ENCODE data around the gene C1QTNF7.

Gene C1QTNF7

GRCh38 chr4:15405018-15405417 lies 22.8 kb upstream of the C1QTNF7 start:
- Histone ChIP-seq H3K9ac (0 out of 22 replicates have a peak overlapping the region, but pooled peaks of 1 of the 11 experiments have one; percentile 7), H3K4me3 (no peak overlapping the region), H3K27me3 (no peaks in the 10 kb centered on the region), H3K27ac (peak overlapping the region in 7 of 11 experiments; percentile 16 to 56 (median 44); a peak in 12 of 22 replicates), H3K4me2 (peak overlapping the region; percentile 34 to 72 (median 54); a peak in 21 of 22 replicates), H3K9me3 (replicated peaks in 1 of 11) (peaks cover 0 to 8% (median 0%) of the 10 kb centered on the region in 11 experiments; a peak in 3 of 22 replicates), H4K20me1 (no peaks in the 10 kb centered on the region), H3K4me1 (peaks cover 67 to 85% (median 78%) of the 10 kb centered on the region in 10 experiments), H3K36me3 (no peaks in the 10 kb centered on the region)
- no peak for TF ChIP-seq Cebpa-rat (IDR thresholded peaks at IDR 0.05)

DNA sequence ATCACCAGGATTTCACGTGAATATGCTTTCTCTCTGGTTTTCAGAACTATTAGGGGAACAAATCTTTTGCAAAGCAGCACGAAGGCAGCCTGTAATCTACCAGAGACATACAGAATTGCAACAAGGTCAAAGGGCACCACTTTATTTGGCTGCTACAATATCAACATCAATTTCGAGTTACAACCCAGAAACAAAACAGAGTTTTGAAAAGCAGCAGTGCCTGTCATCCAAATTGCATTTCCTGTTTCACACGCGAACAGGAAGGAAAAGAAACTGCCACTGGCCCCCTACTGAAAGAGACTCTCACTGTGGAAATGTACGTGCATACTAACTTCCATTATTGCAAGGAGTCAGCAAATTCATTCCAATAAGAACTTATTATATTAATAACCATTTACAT lies 17.1 kb upstream of the C1QTNF7 start:
- Histone ChIP-seq H3K36me3 (no peaks in the 10 kb centered on the region), H3K4me1 (peaks cover 66 to 85% (median 78%) of the 10 kb centered on the region in 10 experiments), H3K27me3 (no peaks in the 10 kb centered on the region), H4K20me1 (no peaks in the 10 kb centered on the region), H3K9ac (peak overlapping the region in 7 of 11 experiments; percentile 10 to 69 (median 43); a peak in 10 of 22 replicates), H3K27ac (peak overlapping the region in 9 of 11 experiments; percentile 48 to 82 (median 76); a peak in 19 of 22 replicates), H3K9me3 (replicated peaks in 1 of 11) (peaks cover 0 to 8% (median 0%) of the 10 kb centered on the region in 11 experiments; a peak in 4 of 22 replicates), H3K4me3 (peak overlapping the region in 2 of 10 experiments; percentile 12 to 24; a peak in 4 of 20 replicates), H3K4me2 (peak overlapping the region; percentile 62 to 86 (median 72))
- peak in 3 of 11 experiments; percentile 26 to 65 (median 63); a peak in 3 of 22 replicates for TF ChIP-seq Cebpa-rat (IDR thresholded peaks at IDR 0.05)

GRCh38 chr4:15412461-15412860 lies 15.4 kb upstream of the C1QTNF7 start:
- TF ChIP-seq Cebpa-rat (IDR thresholded peaks at IDR 0.05): no peak
- Histone ChIP-seq H3K27me3 (no peaks in the 10 kb centered on the region), H3K36me3 (no peaks in the 10 kb centered on the region; a peak in 1 of 22 replicates), H3K9ac (peak overlapping the region in 2 of 11 experiments; percentile 28 to 36; a peak in 2 of 22 replicates), H4K20me1 (no peaks in the 10 kb centered on the region), H3K27ac (peak overlapping the region in 8 of 11 experiments; percentile 23 to 82 (median 76); a peak in 15 of 22 replicates), H3K4me1 (peaks cover 67 to 87% (median 77%) of the 10 kb centered on the region in 10 experiments), H3K4me3 (no peak overlapping the region), H3K9me3 (replicated peaks in 1 of 11) (peaks cover 0 to 8% (median 0%) of the 10 kb centered on the region in 11 experiments; a peak in 4 of 22 replicates), H3K4me2 (peak overlapping the region; percentile 21 to 86 (median 67); a peak in 21 of 22 replicates)

DNA sequence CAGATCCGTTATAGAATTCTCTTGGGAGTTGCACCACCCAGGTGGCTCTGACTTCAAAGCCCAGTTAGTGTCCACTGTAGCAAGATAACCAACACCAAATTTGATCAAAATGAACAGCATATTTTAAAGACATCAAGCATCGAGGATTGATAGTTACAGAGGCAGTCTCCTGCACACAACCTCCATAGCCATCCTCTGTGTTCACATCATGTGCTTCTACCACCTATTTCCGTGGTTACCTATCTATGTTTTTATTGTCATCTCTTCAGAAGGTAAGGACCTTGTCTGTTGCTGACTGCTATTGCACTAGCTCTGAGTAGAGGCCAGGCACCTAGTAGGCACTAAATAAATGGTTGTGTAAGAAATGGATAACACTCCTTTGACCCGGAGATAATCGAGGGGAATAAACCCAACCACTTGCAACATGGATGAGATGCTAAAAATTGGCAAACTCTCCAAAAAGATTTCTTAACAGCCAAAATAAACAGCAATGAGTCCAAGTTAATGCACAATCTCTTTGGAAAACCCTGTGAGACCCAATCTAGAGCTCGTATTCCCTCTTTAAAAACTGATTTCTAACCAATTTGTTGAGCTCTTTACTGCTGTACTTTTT lies 14.7 kb upstream of the C1QTNF7 start:
- H3K36me3 ChIP-seq: no peaks in the 10 kb centered on the region; a peak in 1 of 22 replicates
- H3K27ac ChIP-seq: peak overlapping the region in 8 of 11 experiments; percentile 65 to 82 (median 76); a peak in 16 of 22 replicates
- H3K4me3 ChIP-seq: no peak overlapping the region
- TF ChIP-seq Cebpa-rat (IDR thresholded peaks at IDR 0.05): no peak
- H4K20me1 ChIP-seq: no peaks in the 10 kb centered on the region
- H3K9ac ChIP-seq: peak overlapping the region in 3 of 11 experiments; percentile 19 to 36 (median 35); a peak in 2 of 22 replicates
- H3K4me2 ChIP-seq: peak overlapping the region; percentile 21 to 86 (median 67); a peak in 21 of 22 replicates
- H3K9me3 ChIP-seq (replicated peaks in 1 of 11): peaks cover 0 to 10% (median 0%) of the 10 kb centered on the region in 11 experiments; a peak in 6 of 22 replicates
- H3K27me3 ChIP-seq: no peaks in the 10 kb centered on the region
- H3K4me1 ChIP-seq: peaks cover 67 to 87% (median 79%) of the 10 kb centered on the region in 10 experiments

GRCh38 chr4:15413623-15414019 lies 14.2 kb upstream of the C1QTNF7 start:
- peak overlapping the region in 8 of 11 experiments; percentile 65 to 82 (median 76); a peak in 17 of 22 replicates for H3K27ac ChIP-seq
- no peaks in the 10 kb centered on the region for H3K27me3 ChIP-seq
- peak overlapping the region in 4 of 11 experiments; percentile 25 to 47 (median 37); a peak in 5 of 22 replicates for H3K9ac ChIP-seq
- no peak overlapping the region for H3K4me3 ChIP-seq
- no peak for TF ChIP-seq Cebpa-rat (IDR thresholded peaks at IDR 0.05)
- no peaks in the 10 kb centered on the region for H4K20me1 ChIP-seq
- H3K4me1 ChIP-seq: peaks cover 67 to 86% (median 78%) of the 10 kb centered on the region in 10 experiments
- H3K4me2 ChIP-seq: peak overlapping the region; percentile 57 to 86 (median 67); a peak in 21 of 22 replicates
- H3K36me3 ChIP-seq: no peaks in the 10 kb centered on the region; a peak in 1 of 22 replicates
- peaks cover 0 to 11% (median 0%) of the 10 kb centered on the region in 11 experiments; a peak in 6 of 22 replicates for H3K9me3 ChIP-seq (replicated peaks in 1 of 11)

- no peak for TF ChIP-seq Cebpa-rat (IDR thresholded peaks at IDR 0.05)
- Histone ChIP-seq H3K9me3 (replicated peaks in 1 of 11) (peaks cover 0 to 9% (median 0%) of the 10 kb centered on the region in 11 experiments; a peak in 4 of 22 replicates), H3K4me2 (peak overlapping the region; percentile 57 to 86 (median 67)), H4K20me1 (no peaks in the 10 kb centered on the region), H3K27ac (peak overlapping the region in 9 of 11 experiments; percentile 45 to 82 (median 76); a peak in 20 of 22 replicates), H3K27me3 (no peaks in the 10 kb centered on the region), H3K9ac (peak overlapping the region in 9 of 11 experiments; percentile 1 to 56 (median 39); a peak in 15 of 22 replicates), H3K36me3 (no peaks in the 10 kb centered on the region; a peak in 1 of 22 replicates), H3K4me3 (peak overlapping the region in 1 of 10 experiments; percentile 15; a peak in 4 of 20 replicates), H3K4me1 (peaks cover 64 to 79% (median 72%) of the 10 kb centered on the region in 10 experiments)
Measured at GRCh38 chr4:15414551-15415091, 13.2 kb upstream of the C1QTNF7 start.

- peaks cover 0 to 9% (median 0%) of the 10 kb centered on the region in 11 experiments; a peak in 4 of 22 replicates for H3K9me3 ChIP-seq (replicated peaks in 1 of 11)
- peak overlapping the region in 2 of 11 experiments; percentile 37 to 53; a peak in 4 of 22 replicates for H3K27ac ChIP-seq
- H3K4me2 ChIP-seq: peak overlapping the region; percentile 23 to 75 (median 56); a peak in 19 of 22 replicates
- peaks cover 44 to 59% (median 52%) of the 10 kb centered on the region in 10 experiments for H3K4me1 ChIP-seq
- H4K20me1 ChIP-seq: no peaks in the 10 kb centered on the region
- no peaks in the 10 kb centered on the region; a peak in 1 of 22 replicates for H3K36me3 ChIP-seq
- H3K4me3 ChIP-seq: no peak overlapping the region
- TF ChIP-seq Cebpa-rat (IDR thresholded peaks at IDR 0.05): no peak
- H3K27me3 ChIP-seq: no peaks in the 10 kb centered on the region
- no peak overlapping the region for H3K9ac ChIP-seq
Measured at GRCh38 chr4:15416357-15417232, 11.2 kb upstream of the C1QTNF7 start.

DNA sequence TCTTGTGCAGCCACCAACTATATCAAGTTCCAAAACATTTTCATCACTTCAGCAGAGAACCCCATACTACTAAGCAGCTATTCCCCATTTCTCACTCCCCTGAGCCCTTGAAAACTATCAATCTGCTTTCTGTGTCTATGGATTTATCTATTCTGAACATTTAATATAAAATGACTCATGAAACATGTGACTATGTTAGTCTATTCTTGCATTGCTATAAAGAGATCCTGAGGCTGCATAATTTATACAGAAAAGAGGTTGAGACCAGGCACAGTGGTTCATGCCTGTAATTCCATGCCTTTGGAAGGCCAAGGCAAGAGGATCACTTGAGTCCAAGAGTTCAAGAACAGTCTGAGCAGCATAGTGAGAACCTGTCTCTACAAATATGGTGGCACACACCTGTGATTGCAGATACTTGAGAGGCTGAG lies 10.6 kb upstream of the C1QTNF7 start:
- H3K4me2 ChIP-seq: peak overlapping the region in 5 of 11 experiments; percentile 14 to 72 (median 63); a peak in 8 of 22 replicates
- no peak for TF ChIP-seq Cebpa-rat (IDR thresholded peaks at IDR 0.05)
- no peaks in the 10 kb centered on the region for H4K20me1 ChIP-seq
- H3K27me3 ChIP-seq: no peaks in the 10 kb centered on the region
- peaks cover 0 to 9% (median 0%) of the 10 kb centered on the region in 11 experiments; a peak in 3 of 22 replicates for H3K9me3 ChIP-seq (replicated peaks in 1 of 11)
- no peak overlapping the region for H3K9ac ChIP-seq
- no peak overlapping the region for H3K4me3 ChIP-seq
- no peaks in the 10 kb centered on the region; a peak in 1 of 22 replicates for H3K36me3 ChIP-seq
- H3K27ac ChIP-seq: peak overlapping the region in 1 of 11 experiments; percentile 53; a peak in 1 of 22 replicates
- H3K4me1 ChIP-seq: peaks cover 37 to 52% (median 46%) of the 10 kb centered on the region in 10 experiments
